Heart left ventricle (tissue), 13 donors: ENCODE data around the gene UBE2C.

Source experiments
- POLR2A ChIP-seq, 2 donors: fragments of 450-650 bp; IDR thresholded peaks; one replicate each; pipeline ENCODE4 v1.6.1; 2017; ENCODE audit warnings: antibody characterized with exemption in 2 of 2, mild to moderate bottlenecking in 2 of 2, moderate library complexity in 2 of 2
- TF ChIP-seq, protein P1 (sequence below), 12 donors: fragments of 200-600 bp; sonication (generic) in 4 of 12; IDR thresholded peaks; one replicate each; pipeline versions ENCODE4 v1.5.0 to v1.8.0; 2018 to 2022; ENCODE audit warnings: antibody characterized with exemption in 12 of 12, mild to moderate bottlenecking in 5 of 12
- donor health status: ischemic (EF 13 %, LVEDD 7.1; RV severe dilation, severe dysfunction).
- donor health status: DM: no; HTN: yes; CAD: no.
- donor health status: DM: no; HTN: no; CAD: no.
- donor health status: ischemic (EF 25% LVEDD 6.9; RV normal size, moderate dysfunction).
- donor health status: ischemic (EF 25% LVEDD 5.7; RV mildly dilated, moderate dysfunction).
- donor health status: ischemic (EF 35%, LVEDD 5.7; RV mildly dilated, moderate dysfunction).
- donor health status: nonischemic (EF 11% LVEDD 7.7; RV severe dilation, severe dysfunction).
- donor health status: DM: yes; HTN: yes; CAD: no.
- donor health status: PGD.
- donor health status: ischemic (EF 29% LVEDD 5.4; RV normal size, mild dysfunction).
- donor health status: nonischemic (EF 23%, LVEDD 6.1; RV moderate dilation, normal function).

DNA sequence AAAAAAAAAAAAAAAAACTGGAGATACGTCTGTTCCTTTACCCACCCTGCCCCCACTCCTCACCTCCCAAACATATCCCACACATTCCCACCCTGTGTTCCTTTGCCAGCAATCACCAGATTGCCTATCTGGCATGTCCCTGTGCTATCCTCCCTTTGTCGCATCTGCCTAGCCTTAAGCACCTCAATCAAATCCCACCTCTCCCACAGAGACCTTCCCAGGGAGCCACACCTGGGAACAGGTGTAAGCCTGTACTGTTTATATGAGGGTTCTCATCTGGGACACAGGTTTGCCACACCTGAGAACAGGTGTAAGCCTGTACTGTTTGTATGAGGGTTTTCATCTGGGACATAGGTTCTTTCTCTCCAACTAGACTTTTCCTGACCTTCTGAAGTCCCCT lies 37.5 kb upstream of the UBE2C start:
- TF ChIP-seq, protein P1, sequence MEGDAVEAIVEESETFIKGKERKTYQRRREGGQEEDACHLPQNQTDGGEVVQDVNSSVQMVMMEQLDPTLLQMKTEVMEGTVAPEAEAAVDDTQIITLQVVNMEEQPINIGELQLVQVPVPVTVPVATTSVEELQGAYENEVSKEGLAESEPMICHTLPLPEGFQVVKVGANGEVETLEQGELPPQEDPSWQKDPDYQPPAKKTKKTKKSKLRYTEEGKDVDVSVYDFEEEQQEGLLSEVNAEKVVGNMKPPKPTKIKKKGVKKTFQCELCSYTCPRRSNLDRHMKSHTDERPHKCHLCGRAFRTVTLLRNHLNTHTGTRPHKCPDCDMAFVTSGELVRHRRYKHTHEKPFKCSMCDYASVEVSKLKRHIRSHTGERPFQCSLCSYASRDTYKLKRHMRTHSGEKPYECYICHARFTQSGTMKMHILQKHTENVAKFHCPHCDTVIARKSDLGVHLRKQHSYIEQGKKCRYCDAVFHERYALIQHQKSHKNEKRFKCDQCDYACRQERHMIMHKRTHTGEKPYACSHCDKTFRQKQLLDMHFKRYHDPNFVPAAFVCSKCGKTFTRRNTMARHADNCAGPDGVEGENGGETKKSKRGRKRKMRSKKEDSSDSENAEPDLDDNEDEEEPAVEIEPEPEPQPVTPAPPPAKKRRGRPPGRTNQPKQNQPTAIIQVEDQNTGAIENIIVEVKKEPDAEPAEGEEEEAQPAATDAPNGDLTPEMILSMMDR (IDR thresholded peaks at IDR 0.05), result no peak
- TF ChIP-seq POLR2A (IDR thresholded peaks at IDR 0.05), result no peak
